ENCODE data around the gene SULF2. TPM values are rescaled to one million over a fixed set of nuclear protein-coding genes. Genes with fewer than 3 reads are reported as not detected.

Gene SULF2
- total and polyA plus RNA-seq, 2 donors (not counting 1 experiment from before 2014, with no cell fraction given) = 1.2 to 1.7 TPM

- Histone ChIP-seq H4K20me1 (ENCODE audit: control insufficient read depth, insufficient read depth, low read length, poor library complexity, severe bottlenecking) (no peaks in the 10 kb centered on the region), H3K4me1 (ENCODE audit: control insufficient read depth in 2 of 2, insufficient read depth in 2 of 2, low read length in 2 of 2) (peaks cover 7 to 15% of the 10 kb centered on the region in 2 donors), H2AFZ (ENCODE audit: insufficient read depth, low read depth, low read length, poor library complexity, severe bottlenecking) (no peak overlapping the region), H3K27me3 (replicated peaks in 1 of 4; ENCODE audit: control extremely low read depth in 1 of 4, control insufficient read depth in 3 of 4, insufficient read depth in 4 of 4, low read length in 3 of 4) (peaks cover 0 to 3% (median 0%) of the 10 kb centered on the region in 4 experiments), H3K9ac (ENCODE audit: low read length) (no peak overlapping the region), H3K4me2 (replicated peaks; ENCODE audit: low read depth, low read length, poor library complexity, severe bottlenecking) (no peak overlapping the region), H3K27ac (ENCODE audit: low read length in 2 of 2) (no peak overlapping the region), H3K9me3 (ENCODE audit: control extremely low read depth in 1 of 3, control insufficient read depth in 2 of 3, insufficient read depth in 1 of 3, low read length in 2 of 3) (no peaks in the 10 kb centered on the region), H3K4me3 (ENCODE audit: control extremely low read depth in 1 of 5, extremely low read depth in 1 of 5, insufficient read depth in 1 of 5, low read depth in 2 of 5, low read length in 4 of 5) (no peak overlapping the region), H3K36me3 (replicated peaks in 1 of 2; ENCODE audit: control extremely low read depth in 1 of 2, control insufficient read depth in 1 of 2, extremely low read depth in 1 of 2, insufficient read depth in 2 of 2, low read length in 1 of 2) (no peaks in the 10 kb centered on the region), H3K79me2 (ENCODE audit: control insufficient read depth, insufficient read depth, low read length) (no peaks in the 10 kb centered on the region)
- TF ChIP-seq EZH2 (IDR thresholded peaks at IDR 0.05; ENCODE audit: borderline replicate concordance, insufficient read depth, low read depth, low read length, poor library complexity, severe bottlenecking) (no peak), CTCF (IDR thresholded peaks at IDR 0.05) (no peak)
- Mint-ChIP-seq H3K9me3 (ENCODE audit: insufficient read depth) (no peaks in the 10 kb centered on the region), H3K27ac (no peak overlapping the region), H3K4me3 (no peak overlapping the region), H3K27me3 (peaks cover 24% of the 10 kb centered on the region), H3K4me1 (peaks cover 10% of the 10 kb centered on the region)
- CTCF ChIA-PET = interaction anchor here (1.0 kb wide), 1 partner anchor 35 kb away, joined by 3 read pairs; no protein-coding TSS in a partner anchor
- DNase-seq (no peak), ATAC-seq (ENCODE audit: low read depth) (no peak)
- POLR2A ChIA-PET = no interaction called here
- intact Hi-C loops (cut with micrococcal nuclease) = no loop called here
- 97% methylated on average over 5 of the region's 6 CpGs for WGBS (ENCODE audit: insufficient coverage)
Observed at GRCh38 chr20:47713163-47713562, 72.1 kb downstream of the SULF2 start.

- Mint-ChIP-seq H3K9me3 (ENCODE audit: insufficient read depth) (no peaks in the 10 kb centered on the region), H3K4me3 (no peak overlapping the region), H3K27ac (no peak overlapping the region), H3K4me1 (peaks cover 17% of the 10 kb centered on the region), H3K27me3 (peaks cover 24% of the 10 kb centered on the region)
- H3K4me1 ChIP-seq (ENCODE audit: control insufficient read depth in 2 of 2, insufficient read depth in 2 of 2, low read length in 2 of 2) = peaks cover 11 to 19% of the 10 kb centered on the region in 2 donors
- no peak overlapping the region for H3K4me2 ChIP-seq (replicated peaks; ENCODE audit: low read depth, low read length, poor library complexity, severe bottlenecking)
- peaks cover 0 to 3% (median 0%) of the 10 kb centered on the region in 4 experiments for H3K27me3 ChIP-seq (replicated peaks in 1 of 4; ENCODE audit: control extremely low read depth in 1 of 4, control insufficient read depth in 3 of 4, insufficient read depth in 4 of 4, low read length in 3 of 4)
- TF ChIP-seq CTCF (IDR thresholded peaks at IDR 0.05) (no peak), EZH2 (IDR thresholded peaks at IDR 0.05; ENCODE audit: borderline replicate concordance, insufficient read depth, low read depth, low read length, poor library complexity, severe bottlenecking) (no peak)
- no peaks in the 10 kb centered on the region for H3K79me2 ChIP-seq (ENCODE audit: control insufficient read depth, insufficient read depth, low read length)
- H3K36me3 ChIP-seq (replicated peaks in 1 of 2; ENCODE audit: control extremely low read depth in 1 of 2, control insufficient read depth in 1 of 2, extremely low read depth in 1 of 2, insufficient read depth in 2 of 2, low read length in 1 of 2) = no peaks in the 10 kb centered on the region
- H3K9ac ChIP-seq (ENCODE audit: low read length) = no peak overlapping the region
- H3K9me3 ChIP-seq (ENCODE audit: control extremely low read depth in 1 of 3, control insufficient read depth in 2 of 3, insufficient read depth in 1 of 3, low read length in 2 of 3) = no peaks in the 10 kb centered on the region
- no peak overlapping the region for H3K27ac ChIP-seq (ENCODE audit: low read length in 2 of 2)
- WGBS (ENCODE audit: insufficient coverage) = 65% methylated on average over 17 of the region's 19 CpGs
- CTCF ChIA-PET = interaction anchor here (2.2 kb wide), 1 partner anchor 13 kb away, joined by 8 read pairs; no protein-coding TSS in a partner anchor
- H2AFZ ChIP-seq (ENCODE audit: insufficient read depth, low read depth, low read length, poor library complexity, severe bottlenecking) = no peak overlapping the region
- ATAC-seq (ENCODE audit: low read depth) (no peak), DNase-seq (no peak)
- no peaks in the 10 kb centered on the region for H4K20me1 ChIP-seq (ENCODE audit: control insufficient read depth, insufficient read depth, low read length, poor library complexity, severe bottlenecking)
- intact Hi-C loops (cut with micrococcal nuclease) = no loop called here
- POLR2A ChIA-PET = no interaction called here
- no peak overlapping the region for H3K4me3 ChIP-seq (ENCODE audit: control extremely low read depth in 1 of 5, extremely low read depth in 1 of 5, insufficient read depth in 1 of 5, low read depth in 2 of 5, low read length in 4 of 5)
Observed at GRCh38 chr20:47711046-47711752, 74.1 kb downstream of the SULF2 start.
